IMR-90 (cell line): ENCODE data around the gene CTNND2. TPM values are rescaled to one million over a fixed set of nuclear protein-coding genes. Genes with fewer than 3 reads are reported as not detected.

Experiments
- ATAC-seq: fragments of 200-7000 bp; cut with Tn5 transposase; 2 replicates; pipeline ENCODE4 v1.9.1; 2020; ENCODE audit warnings: low read depth, mild to moderate bottlenecking, moderate library complexity
- BruUV-seq: library from RNA; stranded (reverse); fragments of 400-500 nt; replicated peaks from 2 replicates; lab custom pipeline; 2021; lab: Mats Ljungman, UMichigan
- CTCF ChIA-PET: fragments of 300-600 bp; formaldehyde crosslinking; extraction: SDS; loops from one replicate; lab custom pipeline; 2021; ENCODE audit warnings: antibody characterized with exemption; lab: Yijun Ruan, JAX
- POLR2A ChIA-PET: fragments of 300-600 bp; sonication (Branson Sonifier 250); formaldehyde crosslinking; loops from one replicate; lab custom pipeline; 2022; ENCODE audit warnings: antibody characterized with exemption; ENCODE audit not compliant: unreplicated experiment; lab: Charles Lee
- DNase-seq: peaks from one replicate; pipeline ENCODE4 v3.0.0; 2013
- H2AFZ ChIP-seq: replicated peaks from 2 replicates; pipeline ENCODE3; 2013; ENCODE audit warnings: low read length, mild to moderate bottlenecking; ENCODE audit not compliant: poor library complexity
- H2AK5ac ChIP-seq: 2 replicates; pipeline ENCODE4 v1.6.1; 2013; ENCODE audit warnings: low read depth, low read length, inconsistent platforms
- H2AK9ac ChIP-seq: replicated peaks from 2 replicates; pipeline ENCODE3; 2013; ENCODE audit warnings: mild to moderate bottlenecking, low read depth, low read length, moderate library complexity; ENCODE audit not compliant: poor library complexity
- H2BK120ac ChIP-seq: 2 replicates; pipeline ENCODE4 v1.6.1; 2013; ENCODE audit warnings: low read depth, low read length, inconsistent platforms
- H2BK15ac ChIP-seq: 3 replicates; pipeline ENCODE4 v1.6.1; 2013; ENCODE audit warnings: low read depth, low read length, inconsistent platforms
- H2BK20ac ChIP-seq: 2 replicates; pipeline ENCODE4 v1.6.1; 2013; ENCODE audit warnings: low read depth, mild to moderate bottlenecking, inconsistent platforms, low read length, moderate library complexity
- H2BK5ac ChIP-seq: 2 replicates; pipeline ENCODE4 v1.6.1; 2013; ENCODE audit warnings: mild to moderate bottlenecking, low read depth, low read length, inconsistent platforms; ENCODE audit not compliant: poor library complexity, severe bottlenecking
- H3K14ac ChIP-seq: replicated peaks from 2 replicates; pipeline ENCODE4 v1.6.1; 2013; ENCODE audit warnings: low read depth, low read length, inconsistent platforms
- H3K18ac ChIP-seq: 2 replicates; pipeline ENCODE4 v1.6.1; 2013; ENCODE audit warnings: low read depth, low read length, control low read depth
- H3K23ac ChIP-seq: 2 replicates; pipeline ENCODE4 v1.6.1; 2013; ENCODE audit warnings: low read depth, low read length, inconsistent platforms
- H3K27ac ChIP-seq: 2 replicates; pipeline ENCODE4 v1.5.1; 2013; ENCODE audit warnings: mild to moderate bottlenecking, control low read depth, low read length; ENCODE audit not compliant: insufficient read depth
- H3K27me3 ChIP-seq: 2 replicates; pipeline ENCODE4 v1.6.1; 2013; ENCODE audit warnings: low read length; ENCODE audit not compliant: control insufficient read depth, insufficient read depth
- H3K36me3 ChIP-seq: 2 replicates; pipeline ENCODE4 v1.6.1; 2013; ENCODE audit warnings: low read length, mixed read lengths; ENCODE audit not compliant: control insufficient read depth, insufficient read depth
- H3K4ac ChIP-seq: 2 replicates; pipeline ENCODE4 v1.6.1; 2013; ENCODE audit warnings: low read depth, low read length, inconsistent platforms
- H3K4me1 ChIP-seq: 2 replicates; pipeline ENCODE4 v1.6.1; 2013; ENCODE audit warnings: low read length, mixed read lengths; ENCODE audit not compliant: control insufficient read depth, insufficient read depth
- H3K4me2 ChIP-seq: 2 replicates; pipeline ENCODE4 v1.6.1; 2013; ENCODE audit warnings: low read depth, mild to moderate bottlenecking, control low read depth, low read length, moderate library complexity
- H3K4me3 ChIP-seq: 2 replicates; pipeline ENCODE4 v1.5.1; 2013; ENCODE audit warnings: low read depth, mild to moderate bottlenecking, control low read depth, low read length, moderate library complexity; ENCODE audit not compliant: insufficient read depth
- H3K56ac ChIP-seq: 2 replicates; pipeline ENCODE4 v1.6.1; 2013; ENCODE audit warnings: low read length, inconsistent platforms; ENCODE audit not compliant: insufficient read depth; ENCODE audit errors: extremely low read depth
- H3K79me1 ChIP-seq, 2 experiments: 2 replicates each; pipeline ENCODE4 v1.6.1; 2013; ENCODE audit warnings: low read length in 2 of 2, inconsistent platforms in 1 of 2, low read depth in 1 of 2
- H3K9ac ChIP-seq: 2 replicates; pipeline ENCODE4 v1.6.1; 2013; ENCODE audit warnings: low read depth, low read length, control low read depth
- H3K9me1 ChIP-seq: 2 replicates; pipeline ENCODE4 v1.6.1; 2013; ENCODE audit warnings: low read length, inconsistent platforms; ENCODE audit not compliant: insufficient read depth
- H3K9me3 ChIP-seq: 2 replicates; pipeline ENCODE4 v1.6.1; 2013; ENCODE audit warnings: low read length; ENCODE audit not compliant: control insufficient read depth, insufficient read depth
- H4K20me1 ChIP-seq: 2 replicates; pipeline ENCODE4 v1.6.1; 2013; ENCODE audit warnings: low read length, inconsistent platforms; ENCODE audit not compliant: insufficient read depth
- H4K5ac ChIP-seq: 2 replicates; pipeline ENCODE4 v1.6.1; 2013; ENCODE audit warnings: mild to moderate bottlenecking, low read depth, low read length, control low read depth
- H4K8ac ChIP-seq, 2 experiments: 2 replicates each; pipeline ENCODE4 v1.6.1; 2013; ENCODE audit warnings: low read depth in 2 of 2, low read length in 2 of 2, control low read depth in 1 of 2, inconsistent platforms in 1 of 2
- H4K91ac ChIP-seq: 2 replicates; pipeline ENCODE4 v1.6.1; 2013; ENCODE audit warnings: low read depth, low read length, inconsistent platforms; ENCODE audit not compliant: insufficient read depth
- CEBPB ChIP-seq: IDR thresholded peaks from 2 replicates; pipeline ENCODE4 v1.6.1; 2012; ENCODE audit warnings: low read depth, low read length, improper control_type of control experiment
- CHD1 ChIP-seq: IDR thresholded peaks from 2 replicates; pipeline ENCODE4 v1.6.1; 2012; ENCODE audit warnings: low read depth, low read length, improper control_type of control experiment
- CTCF ChIP-seq: conservative IDR thresholded peaks from 2 replicates; pipeline ENCODE4 v1.5.1; 2012; ENCODE audit warnings: mild to moderate bottlenecking, low read depth, low read length, improper control_type of control experiment
- ELK1 ChIP-seq: fragments of 150-350 bp; IDR thresholded peaks from 2 replicates; pipeline ENCODE4 v1.6.1; 2016; ENCODE audit warnings: low read depth, mild to moderate bottlenecking, low read length, moderate library complexity, borderline replicate concordance
- FOS ChIP-seq: fragments of 150-350 bp; IDR thresholded peaks from 2 replicates; pipeline ENCODE4 v1.6.1; 2016; ENCODE audit warnings: low read depth, low read length
- MAZ ChIP-seq: IDR thresholded peaks from 2 replicates; pipeline ENCODE4 v1.6.1; 2012; ENCODE audit warnings: low read depth, mild to moderate bottlenecking, low read length, improper control_type of control experiment, moderate library complexity, borderline replicate concordance
- NFE2L2 ChIP-seq: fragments of 150-350 bp; IDR thresholded peaks from 2 replicates; pipeline ENCODE4 v1.6.1; 2016; ENCODE audit warnings: low read depth, mild to moderate bottlenecking, low read length
- RAD21 ChIP-seq: IDR thresholded peaks from 2 replicates; pipeline ENCODE4 v1.6.1; 2012; ENCODE audit warnings: low read length, improper control_type of control experiment
- RCOR1 ChIP-seq: IDR thresholded peaks from 2 replicates; pipeline ENCODE4 v1.6.1; 2012; ENCODE audit warnings: mild to moderate bottlenecking, low read length, improper control_type of control experiment; ENCODE audit not compliant: insufficient replicate concordance
- RFX5 ChIP-seq: IDR thresholded peaks from 2 replicates; pipeline ENCODE4 v1.8.0; 2012; ENCODE audit warnings: low read depth, mild to moderate bottlenecking, low read length, moderate library complexity
- USF2 ChIP-seq: fragments of 150-350 bp; IDR thresholded peaks from 2 replicates; pipeline ENCODE4 v1.6.1; 2017; ENCODE audit warnings: mild to moderate bottlenecking, antibody characterized with exemption, low read length, low read depth
- WGBS, 2 experiments: methylation state at CpG; one replicate each; pipeline versions ENCODE4 v1.1.5 to v1.1.7; 2013; ENCODE audit warnings: missing lambda C conversion rate in 2 of 2; ENCODE audit not compliant: insufficient read length in 1 of 2; ENCODE audit errors: extremely low coverage in 2 of 2; 5-methylcytosine and 5-hydroxymethylcytosine counted together
- dilution Hi-C: fragments of 300-500 bp; cut with HindIII; formaldehyde crosslinking; loops from one replicate; pipeline ENCODE4 v1.14.3; 2018; ENCODE audit warnings: low sequenced_read_pairs; ENCODE audit not compliant: unreplicated experiment
- in situ Hi-C: fragments of 300-500 bp; cut with MboI; formaldehyde crosslinking; loops from 3 replicates; pipeline ENCODE4 v1.14.3; 2019; ENCODE audit warnings: low sequenced_read_pairs, inconsistent platforms, mixed read lengths
- intact Hi-C: fragments of 100-400 bp; cut with micrococcal nuclease; formaldehyde crosslinking; loops from 2 replicates; pipeline ENCODE4 v1.10.0; 2022
- polyA plus RNA-seq, 3 experiments: library from polyadenylated mRNA; depleted of rRNA; stranded (reverse); fragments of >200 nt; gene quantifications; 2 replicates each; pipeline ENCODE4 v1.2.3, GENCODE V29; 2012; ENCODE audit warnings: low replicate concordance in 1 of 3
- total RNA-seq: library from RNA; depleted of rRNA; stranded (reverse); fragments of >200 nt; gene quantifications from 2 replicates; pipeline ENCODE4 v1.2.3, GENCODE V29; 2012

CTNND2 gene
- total and polyA plus RNA-seq, 2 of the 4 experiments (the other 2 are of a cell fraction), result not detected

- Histone ChIP-seq H2BK15ac (no peak overlapping the region), H4K20me1 (no peaks in the 10 kb centered on the region), H4K8ac (no peak overlapping the region), H3K23ac (no peak overlapping the region), H3K79me1 (no peaks in the 10 kb centered on the region), H2AK5ac (no peak overlapping the region), H2BK120ac (no peak overlapping the region), H3K9me1 (no peaks in the 10 kb centered on the region), H3K36me3 (no peaks in the 10 kb centered on the region), H2AFZ (no peak overlapping the region), H2BK5ac (peak overlapping the region; percentile 91), H2AK9ac (no peak overlapping the region), H3K27ac (no peak overlapping the region), H2BK20ac (no peak overlapping the region), H3K9ac (no peak overlapping the region), H3K4me3 (no peak overlapping the region), H3K18ac (no peak overlapping the region), H3K4me2 (no peak overlapping the region), H4K5ac (no peak overlapping the region), H3K27me3 (no peaks in the 10 kb centered on the region), H3K14ac (no peak overlapping the region), H3K56ac (no peak overlapping the region), H3K4ac (no peak overlapping the region), H3K4me1 (no peaks in the 10 kb centered on the region), H4K91ac (no peak overlapping the region), H3K9me3 (peaks cover 3% of the 10 kb centered on the region; the same call in 1 of the 2 replicates)
- dilution Hi-C loops (no loop called here), in situ Hi-C loops (no loop called here), intact Hi-C loops (no loop called here)
- 50% methylated on average over 1 of the region's 2 CpGs; no CpG with 5 or more reads in 1 of the 2 experiments for WGBS, 2 experiments
- ATAC-seq (no peak), DNase-seq (no peak)
- CTCF ChIA-PET, result no interaction called here
- BruUV-seq, result no TSS peak
- TF ChIP-seq CHD1 (no peak), CEBPB (no peak), ELK1 (no peak), USF2 (no peak), NFE2L2 (no peak), MAZ (no peak), RCOR1 (no peak), RFX5 (no peak), FOS (no peak), CTCF (no peak), RAD21 (no peak)
- POLR2A ChIA-PET, result no interaction called here
These were observed 663.7 kb downstream of the CTNND2 start for GRCh38 chr5:11240293-11241190.
